ENCODE results near the gene RBMX.
"Not testable (repeated sequence)": the region's sequence is repeated elsewhere in the genome, so short reads cannot be mapped to it uniquely, and the experiment has no call there.

Gene RBMX
- 413 reads per million, percentile 97 among the genes with 10 or more reads in this experiment for total RNA-seq

GRCh38 chrX:136880452-136881013 is at the start of gene RBMX:
Gene RBMX, minus strand, starts transcription at chrX:136880725. Its CDS starts 1,298 bp downstream, at chrX:136879427.
- peak; percentile 90 for DNase-seq

GRCh38 chrX:136921438-136921837 is 40.9 kb upstream of the RBMX start:
- not testable (repeated sequence) for DNase-seq

GRCh38 chrX:136920001-136920400 is 39.5 kb upstream of the RBMX start:
- no peak for DNase-seq

GRCh38 chrX:136916827-136917226 is 36.3 kb upstream of the RBMX start:
- no peak for DNase-seq

- not testable (repeated sequence) for DNase-seq
Measured at GRCh38 chrX:136911661-136912060, 31.1 kb upstream of the RBMX start.

GRCh38 chrX:136911253-136911652 is 30.7 kb upstream of the RBMX start:
- no peak for DNase-seq

GRCh38 chrX:136910565-136911035 is 30.1 kb upstream of the RBMX start:
- DNase-seq = no peak

GRCh38 chrX:136909706-136910564 is 29.4 kb upstream of the RBMX start:
- DNase-seq = peak; percentile 46

GRCh38 chrX:136909119-136909705 is 28.7 kb upstream of the RBMX start:
- DNase-seq = peak; percentile 72

GRCh38 chrX:136907621-136908020 is 27.1 kb upstream of the RBMX start:
- DNase-seq = no peak

GRCh38 chrX:136906921-136907510 is 26.5 kb upstream of the RBMX start:
- DNase-seq = no peak

- not testable (repeated sequence) for DNase-seq
Measured at GRCh38 chrX:136904067-136904466, 23.5 kb upstream of the RBMX start.

- DNase-seq = not testable (repeated sequence)
Measured at GRCh38 chrX:136900071-136900470, 19.5 kb upstream of the RBMX start.

GRCh38 chrX:136899221-136899620 is 18.7 kb upstream of the RBMX start:
- no peak for DNase-seq

GRCh38 chrX:136898752-136899151 is 18.2 kb upstream of the RBMX start:
- DNase-seq = not testable (repeated sequence)

- DNase-seq = no peak
Measured at GRCh38 chrX:136896121-136896914, 15.8 kb upstream of the RBMX start.

GRCh38 chrX:136892412-136892811 is 11.9 kb upstream of the RBMX start:
- no peak for DNase-seq

- not testable (repeated sequence) for DNase-seq
Measured at GRCh38 chrX:136890596-136890995, 10.1 kb upstream of the RBMX start.

- DNase-seq = no peak
Measured at GRCh38 chrX:136889269-136889668, 8.7 kb upstream of the RBMX start.

GRCh38 chrX:136880003-136880451 is 498 bp downstream of the RBMX start:
- peak; percentile 28 for DNase-seq

- no peak for DNase-seq
Measured at GRCh38 chrX:136879001-136879687, 1.4 kb downstream of the RBMX start.

GRCh38 chrX:136878423-136878822 is 2.1 kb downstream of the RBMX start:
- no peak for DNase-seq

Measured in effector CD4-positive, alpha-beta T cell (primary cell).